ENCODE results near the gene IGFBP7.
A peak's percentile ranks its signal among the peaks of the same experiment; 100 is the strongest.
"Not testable (repeated sequence)": the region's sequence is repeated elsewhere in the genome, so short reads cannot be mapped to it uniquely, and the experiment has no call there.

IGFBP7 gene

GRCh38 chr4:57053508-57053907 is 56.7 kb downstream of the IGFBP7 start:
- TF ChIP-seq POLR2AphosphoS5 (IDR thresholded peaks at IDR 0.05; ENCODE audit: borderline replicate concordance, low read depth, low read length) (no peak), FOXP2 (optimal IDR thresholded peaks at IDR 0.05; ENCODE audit: control extremely low read depth, extremely low read length, insufficient read depth) (no peak), EZH2 (IDR thresholded peaks at IDR 0.05) (no peak)
- Histone ChIP-seq H3K9ac (ENCODE audit: insufficient read length) (no peak overlapping the region), H3K9me3 (ENCODE audit: low read depth, low read length) (no peaks in the 10 kb centered on the region), H3K4me3 (no peak overlapping the region), H3K36me3 (ENCODE audit: insufficient read depth, low read length) (no peaks in the 10 kb centered on the region), H3K27ac (no peak overlapping the region)
- DNase-seq (ENCODE audit: low read depth, low spot score), result no peak

GRCh38 chr4:57051524-57051923 is 58.7 kb downstream of the IGFBP7 start:
- no peak overlapping the region for H3K4me3 ChIP-seq
- H3K36me3 ChIP-seq (ENCODE audit: insufficient read depth, low read length), result no peaks in the 10 kb centered on the region
- no peak overlapping the region for H3K9ac ChIP-seq (ENCODE audit: insufficient read length)
- no peak for DNase-seq (ENCODE audit: low read depth, low spot score)
- H3K27ac ChIP-seq, result no peak overlapping the region
- TF ChIP-seq FOXP2 (optimal IDR thresholded peaks at IDR 0.05; ENCODE audit: control extremely low read depth, extremely low read length, insufficient read depth) (no peak), POLR2AphosphoS5 (IDR thresholded peaks at IDR 0.05; ENCODE audit: borderline replicate concordance, low read depth, low read length) (no peak), EZH2 (IDR thresholded peaks at IDR 0.05) (no peak)
- no peaks in the 10 kb centered on the region for H3K9me3 ChIP-seq (ENCODE audit: low read depth, low read length)

DNA sequence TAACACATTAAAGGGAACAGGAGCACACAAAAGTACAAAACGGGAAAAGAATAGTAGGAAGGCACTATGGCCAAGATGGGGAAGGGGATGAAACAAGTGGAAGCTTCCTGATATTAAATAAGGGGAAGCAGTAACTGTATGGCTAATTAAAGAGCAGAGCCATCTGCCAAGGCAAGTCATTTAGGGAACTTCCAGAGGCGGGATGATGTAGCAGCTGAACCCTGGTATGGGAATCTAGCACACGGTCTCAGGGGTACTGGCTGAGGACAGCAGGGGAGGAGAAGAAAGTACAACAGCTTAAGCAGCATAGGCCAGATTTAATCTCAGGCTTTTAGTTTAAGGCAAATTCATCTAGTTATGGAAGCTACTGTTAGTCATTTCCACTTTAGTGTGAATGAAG is 59.1 kb downstream of the IGFBP7 start:
- TF ChIP-seq FOXP2 (optimal IDR thresholded peaks at IDR 0.05; ENCODE audit: control extremely low read depth, extremely low read length, insufficient read depth) (no peak), EZH2 (IDR thresholded peaks at IDR 0.05) (no peak), POLR2AphosphoS5 (IDR thresholded peaks at IDR 0.05; ENCODE audit: borderline replicate concordance, low read depth, low read length) (no peak)
- no peak for DNase-seq (ENCODE audit: low read depth, low spot score)
- no peak overlapping the region for H3K9ac ChIP-seq (ENCODE audit: insufficient read length)

DNA sequence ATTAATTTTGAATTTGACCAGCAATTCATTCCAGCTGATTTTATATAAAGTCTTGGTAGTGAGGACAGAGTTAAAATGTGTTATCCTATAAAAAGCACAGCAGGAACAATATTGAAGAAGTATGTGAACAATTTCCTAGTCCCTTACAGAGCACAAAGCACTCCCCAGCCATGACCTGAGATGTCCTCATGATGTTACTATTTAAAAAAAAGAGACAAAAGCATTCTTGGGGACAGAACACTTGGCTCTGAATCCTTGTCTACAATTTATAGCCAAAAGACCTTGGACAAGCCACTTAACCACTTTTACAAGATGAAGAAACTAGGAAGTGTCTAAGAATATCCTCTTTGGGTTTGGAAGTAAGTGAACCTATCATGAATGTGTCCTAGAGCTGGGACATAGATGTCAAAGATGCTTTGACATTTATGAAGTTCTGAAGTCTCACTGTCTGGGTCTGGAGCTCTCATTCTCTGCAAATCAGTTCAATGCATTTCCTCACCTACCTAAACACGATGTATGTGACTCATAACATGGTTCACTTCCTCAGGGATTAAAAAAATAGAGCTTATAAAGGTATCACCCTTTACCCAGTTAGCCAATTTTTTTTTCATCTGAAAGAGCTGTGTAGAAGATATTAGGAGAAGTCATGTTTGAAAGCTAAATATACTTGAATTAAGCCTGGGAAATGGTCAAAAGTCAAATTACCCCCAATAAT is 61.4 kb downstream of the IGFBP7 start:
- Histone ChIP-seq H3K9ac (ENCODE audit: insufficient read length) (no peak overlapping the region), H3K36me3 (ENCODE audit: insufficient read depth, low read length) (no peaks in the 10 kb centered on the region)

More for the DNA sequence above, 59.1 kb downstream of the IGFBP7 start:
- no peak overlapping the region for H3K27ac ChIP-seq
- H3K36me3 ChIP-seq (ENCODE audit: insufficient read depth, low read length), result no peaks in the 10 kb centered on the region
- no peaks in the 10 kb centered on the region for H3K9me3 ChIP-seq (ENCODE audit: low read depth, low read length)
- no peak overlapping the region for H3K4me3 ChIP-seq

DNA sequence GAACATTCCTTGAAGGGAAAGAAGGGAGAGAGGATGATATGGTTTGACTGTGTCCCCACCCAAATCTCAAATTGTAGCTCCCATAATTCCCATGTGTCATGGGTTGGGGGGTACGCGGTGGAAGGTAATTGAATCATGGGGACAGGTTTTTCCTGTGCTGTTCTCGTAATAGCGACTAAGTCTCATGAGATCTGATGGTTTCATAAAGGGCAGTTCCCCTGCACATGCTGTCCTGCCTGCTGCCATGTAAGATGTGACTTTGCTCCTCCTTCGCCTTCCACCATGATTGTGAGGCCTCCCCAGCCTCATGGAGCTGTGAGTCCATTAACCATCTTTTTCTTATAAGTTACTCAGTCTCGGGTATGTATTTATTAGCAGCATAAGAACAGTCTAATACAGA is 63.1 kb downstream of the IGFBP7 start:
- H3K9ac ChIP-seq (ENCODE audit: insufficient read length); H3K9me3 ChIP-seq (ENCODE audit: low read depth, low read length); H3K36me3 ChIP-seq (ENCODE audit: insufficient read depth, low read length); DNase-seq (ENCODE audit: low read depth, low spot score); H3K27ac ChIP-seq; H3K4me3 ChIP-seq: not testable (repeated sequence)

More for the DNA sequence above, 61.4 kb downstream of the IGFBP7 start:
- H3K4me3 ChIP-seq, result no peak overlapping the region
- TF ChIP-seq POLR2AphosphoS5 (IDR thresholded peaks at IDR 0.05; ENCODE audit: borderline replicate concordance, low read depth, low read length) (no peak), EZH2 (IDR thresholded peaks at IDR 0.05) (no peak), FOXP2 (optimal IDR thresholded peaks at IDR 0.05; ENCODE audit: control extremely low read depth, extremely low read length, insufficient read depth) (no peak)
- DNase-seq (ENCODE audit: low read depth, low spot score), result no peak
- H3K27ac ChIP-seq, result no peak overlapping the region
- H3K9me3 ChIP-seq (ENCODE audit: low read depth, low read length), result no peaks in the 10 kb centered on the region

- no peak overlapping the region for H3K9ac ChIP-seq (ENCODE audit: insufficient read length)
- H3K9me3 ChIP-seq (ENCODE audit: low read depth, low read length), result no peaks in the 10 kb centered on the region
- no peak overlapping the region for H3K27ac ChIP-seq
- TF ChIP-seq FOXP2 (optimal IDR thresholded peaks at IDR 0.05; ENCODE audit: control extremely low read depth, extremely low read length, insufficient read depth), result no peak
- no peak for TF ChIP-seq EZH2 (IDR thresholded peaks at IDR 0.05)
- no peak for TF ChIP-seq POLR2AphosphoS5 (IDR thresholded peaks at IDR 0.05; ENCODE audit: borderline replicate concordance, low read depth, low read length)
- no peak overlapping the region for H3K4me3 ChIP-seq
- no peak for DNase-seq (ENCODE audit: low read depth, low spot score)
- no peaks in the 10 kb centered on the region for H3K36me3 ChIP-seq (ENCODE audit: insufficient read depth, low read length)
Observed at GRCh38 chr4:57044996-57045395, 65.2 kb downstream of the IGFBP7 start.

GRCh38 chr4:57044279-57044678 is 65.9 kb downstream of the IGFBP7 start:
- peak overlapping the region; percentile 69; the same call in 1 of the 2 replicates for H3K27ac ChIP-seq

GRCh38 chr4:57043347-57044251 is 66.6 kb downstream of the IGFBP7 start:
- Histone ChIP-seq H3K9ac (ENCODE audit: insufficient read length) (no peak overlapping the region), H3K9me3 (ENCODE audit: low read depth, low read length) (no peaks in the 10 kb centered on the region), H3K27ac (peak overlapping the region; percentile 69; the same call in 1 of the 2 replicates), H3K36me3 (ENCODE audit: insufficient read depth, low read length) (no peaks in the 10 kb centered on the region), H3K4me3 (peak overlapping the region; percentile 50; the same call in 1 of the 2 replicates)
- no peak for TF ChIP-seq POLR2AphosphoS5 (IDR thresholded peaks at IDR 0.05; ENCODE audit: borderline replicate concordance, low read depth, low read length)
- TF ChIP-seq FOXP2 (optimal IDR thresholded peaks at IDR 0.05; ENCODE audit: control extremely low read depth, extremely low read length, insufficient read depth), result no peak
- no peak for TF ChIP-seq EZH2 (IDR thresholded peaks at IDR 0.05)
- no peak for DNase-seq (ENCODE audit: low read depth, low spot score)

More at GRCh38 chr4:57044279-57044678, 65.9 kb downstream of the IGFBP7 start:
- Histone ChIP-seq H3K9me3 (ENCODE audit: low read depth, low read length) (no peaks in the 10 kb centered on the region), H3K9ac (ENCODE audit: insufficient read length) (no peak overlapping the region), H3K36me3 (ENCODE audit: insufficient read depth, low read length) (no peaks in the 10 kb centered on the region), H3K4me3 (peak overlapping the region; percentile 50; the same call in 1 of the 2 replicates)
- TF ChIP-seq FOXP2 (optimal IDR thresholded peaks at IDR 0.05; ENCODE audit: control extremely low read depth, extremely low read length, insufficient read depth), result no peak
- TF ChIP-seq POLR2AphosphoS5 (IDR thresholded peaks at IDR 0.05; ENCODE audit: borderline replicate concordance, low read depth, low read length), result no peak
- no peak for TF ChIP-seq EZH2 (IDR thresholded peaks at IDR 0.05)
- peak; percentile 39 for DNase-seq (ENCODE audit: low read depth, low spot score)
